Stimulated activated naive CD4-positive, alpha-beta T cell treated with Interleukin-2 at 50 U/mL for 16 hours (primary cell): ENCODE measurements around the gene PHF23.
A peak's percentile ranks its signal among the peaks of the same experiment; 100 is the strongest.

Source experiments
- DNase-seq: peaks from one replicate; lab custom pipeline; 2025; lab: John Stamatoyannopoulos, UW

PHF23 gene

DNA sequence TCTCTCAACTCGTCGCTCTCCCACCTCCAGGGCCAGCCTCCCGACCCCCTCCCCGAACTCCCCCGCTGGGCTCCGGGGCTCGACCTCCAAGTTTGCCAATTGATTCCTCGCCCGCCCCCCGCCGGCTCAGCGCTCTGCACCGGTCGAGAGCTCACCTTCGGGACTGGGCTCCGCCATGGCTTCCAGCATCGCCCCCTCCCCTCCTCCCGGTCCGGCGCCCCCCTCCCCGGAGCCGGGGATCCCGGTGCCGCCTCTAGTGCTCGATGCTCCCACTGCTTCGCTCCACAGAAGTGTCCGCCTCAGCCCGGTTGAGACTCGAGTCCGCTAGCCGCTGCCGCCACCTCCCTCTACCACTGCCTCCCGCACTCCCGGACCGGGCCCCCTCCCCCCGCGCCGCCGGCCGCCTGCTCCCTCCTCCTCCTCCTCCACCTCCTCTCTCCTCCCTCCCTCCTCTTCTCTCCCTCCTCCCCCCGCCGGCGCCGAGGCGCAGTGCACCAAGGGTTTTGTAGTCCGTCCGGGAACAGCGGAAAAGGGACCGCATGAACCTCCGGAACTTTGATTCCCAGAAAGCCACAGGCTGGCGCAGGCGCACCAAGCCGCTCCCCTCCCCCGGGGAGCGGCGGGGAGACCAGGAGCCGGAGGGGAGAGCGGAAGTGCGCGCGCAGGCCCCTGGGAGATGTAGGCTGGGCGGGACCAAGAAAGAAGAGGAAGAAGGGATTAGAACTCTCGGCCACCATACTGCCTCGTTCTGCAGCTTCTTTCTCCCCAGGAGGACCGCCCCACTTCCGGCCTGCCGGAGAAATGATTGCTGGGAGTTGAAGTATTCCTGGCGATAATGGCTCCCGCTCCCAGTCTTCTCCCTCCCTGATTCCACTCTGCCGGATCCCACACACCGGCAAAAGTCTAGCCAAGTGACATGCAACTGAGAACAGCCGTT is at the start of gene PHF23:
TSS of gene PHF23 (minus strand) at position 367 of the 937 bp plus-strand sequence. CDS start at position 189, 178 bp downstream.
- peak; percentile 96 for DNase-seq

DNA sequence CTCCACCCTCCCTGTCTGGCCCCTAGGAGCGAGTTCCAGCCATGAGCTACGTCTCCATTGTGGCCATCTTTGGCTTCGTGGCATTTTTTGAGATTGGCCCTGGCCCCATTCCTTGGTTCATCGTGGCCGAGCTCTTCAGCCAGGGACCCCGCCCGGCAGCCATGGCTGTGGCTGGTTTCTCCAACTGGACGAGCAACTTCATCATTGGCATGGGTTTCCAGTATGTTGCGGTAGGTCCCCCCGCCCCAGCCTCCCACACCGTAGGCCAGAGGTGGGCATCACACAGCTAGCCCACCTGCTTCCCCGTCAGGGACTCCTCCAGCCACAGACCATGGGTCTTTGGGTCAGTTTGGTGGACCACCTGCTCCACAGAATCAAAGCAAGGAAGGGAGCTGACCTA is 46.4 kb upstream of the PHF23 start:
- no peak for DNase-seq

- no peak for DNase-seq
Observed at GRCh38 chr17:7284911-7285310, 45.7 kb upstream of the PHF23 start.

DNA sequence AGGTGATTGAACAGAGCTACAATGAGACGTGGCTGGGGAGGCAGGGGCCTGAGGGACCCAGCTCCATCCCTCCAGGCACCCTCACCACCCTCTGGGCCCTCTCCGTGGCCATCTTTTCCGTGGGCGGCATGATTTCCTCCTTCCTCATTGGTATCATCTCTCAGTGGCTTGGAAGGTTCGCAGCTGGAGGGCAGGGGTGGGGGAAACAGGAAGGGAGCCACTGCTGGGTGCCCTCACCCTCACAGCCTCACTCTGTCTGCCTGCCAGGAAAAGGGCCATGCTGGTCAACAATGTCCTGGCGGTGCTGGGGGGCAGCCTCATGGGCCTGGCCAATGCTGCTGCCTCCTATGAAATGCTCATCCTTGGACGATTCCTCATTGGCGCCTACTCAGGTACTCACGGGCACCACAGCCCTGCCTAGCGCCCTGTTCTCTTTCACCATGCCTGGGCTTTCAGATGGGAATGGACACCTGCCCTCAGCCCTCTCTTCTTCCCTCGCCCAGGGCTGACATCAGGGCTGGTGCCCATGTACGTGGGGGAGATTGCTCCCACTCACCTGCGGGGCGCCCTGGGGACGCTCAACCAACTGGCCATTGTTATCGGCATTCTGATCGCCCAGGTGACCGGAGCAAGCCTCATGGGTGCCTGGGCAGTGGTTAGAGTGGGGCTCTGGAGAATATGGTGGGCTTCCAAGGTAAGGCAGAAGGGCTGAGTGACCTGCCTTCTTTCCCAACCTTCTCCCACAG is 44.4 kb upstream of the PHF23 start:
- DNase-seq: no peak

GRCh38 chr17:7282752-7283321 is 43.6 kb upstream of the PHF23 start:
- DNase-seq: no peak

- no peak for DNase-seq
Observed at GRCh38 chr17:7281953-7282751, 42.9 kb upstream of the PHF23 start.

DNA sequence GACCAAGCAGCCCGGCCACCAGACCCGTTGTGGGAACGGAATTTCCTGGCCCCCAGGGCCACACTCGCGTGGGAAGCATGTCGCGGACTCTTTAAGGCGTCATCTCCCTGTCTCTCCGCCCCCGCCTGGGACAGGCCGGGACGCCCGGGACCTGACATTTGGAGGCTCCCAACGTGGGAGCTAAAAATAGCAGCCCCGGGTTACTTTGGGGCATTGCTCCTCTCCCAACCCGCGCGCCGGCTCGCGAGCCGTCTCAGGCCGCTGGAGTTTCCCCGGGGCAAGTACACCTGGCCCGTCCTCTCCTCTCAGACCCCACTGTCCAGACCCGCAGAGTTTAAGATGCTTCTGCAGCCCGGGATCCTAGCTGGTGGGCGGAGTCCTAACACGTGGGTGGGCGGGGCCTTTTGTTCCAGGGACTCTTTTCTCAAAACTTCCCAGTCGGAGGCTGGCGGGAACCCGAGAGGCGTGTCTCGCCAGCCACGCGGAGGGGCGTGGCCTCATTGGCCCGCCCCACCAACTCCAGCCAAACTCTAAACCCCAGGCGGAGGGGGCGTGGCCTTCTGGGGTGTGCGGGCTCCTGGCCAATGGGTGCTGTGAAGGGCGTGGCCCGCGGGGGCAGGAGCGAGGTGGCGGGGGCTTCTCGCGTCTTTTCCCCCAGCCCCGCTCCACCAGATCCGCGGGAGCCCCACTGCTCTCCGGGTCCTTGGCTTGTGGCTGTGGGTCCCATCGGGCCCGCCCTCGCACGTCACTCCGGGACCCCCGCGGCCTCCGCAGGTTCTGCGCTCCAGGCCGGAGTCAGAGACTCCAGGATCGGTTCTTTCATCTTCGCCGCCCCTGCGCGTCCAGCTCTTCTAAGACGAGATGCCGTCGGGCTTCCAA is 42.1 kb upstream of the PHF23 start, which contains the start of gene SLC2A4:
TSS of gene SLC2A4 (plus strand) at position 645 of the 879 bp plus-strand sequence. CDS start at position 862, 217 bp downstream.
- DNase-seq: peak; percentile 87

- DNase-seq: peak; percentile 80
Observed at GRCh38 chr17:7280519-7281073, 41.3 kb upstream of the PHF23 start.

- DNase-seq: no peak
Observed at GRCh38 chr17:7279448-7279847, 40.2 kb upstream of the PHF23 start.

- DNase-seq: no peak
Observed at GRCh38 chr17:7266784-7267183, 27.5 kb upstream of the PHF23 start.

DNA sequence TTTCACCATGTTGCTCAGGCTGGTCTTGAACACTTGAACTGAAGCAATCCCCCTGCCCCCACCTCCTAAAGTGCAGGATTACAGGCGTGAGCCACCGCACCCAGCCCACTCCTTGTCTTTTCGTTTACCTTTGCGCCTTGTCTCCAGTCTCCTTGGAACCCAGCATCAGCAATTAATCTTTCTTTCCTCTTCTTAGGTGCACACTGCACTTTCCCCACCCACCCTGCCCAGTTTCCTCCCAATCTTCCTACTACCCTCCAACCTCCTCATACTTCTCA is 24.5 kb upstream of the PHF23 start:
- no peak for DNase-seq

GRCh38 chr17:7262935-7263800 is 23.9 kb upstream of the PHF23 start:
- no peak for DNase-seq

GRCh38 chr17:7262192-7262934 is 23.1 kb upstream of the PHF23 start, which contains the start of gene CLDN7:
Gene CLDN7, minus strand, starts transcription at chr17:7262478. Its CDS starts 435 bp downstream, at chr17:7262043.
- DNase-seq: no peak

DNA sequence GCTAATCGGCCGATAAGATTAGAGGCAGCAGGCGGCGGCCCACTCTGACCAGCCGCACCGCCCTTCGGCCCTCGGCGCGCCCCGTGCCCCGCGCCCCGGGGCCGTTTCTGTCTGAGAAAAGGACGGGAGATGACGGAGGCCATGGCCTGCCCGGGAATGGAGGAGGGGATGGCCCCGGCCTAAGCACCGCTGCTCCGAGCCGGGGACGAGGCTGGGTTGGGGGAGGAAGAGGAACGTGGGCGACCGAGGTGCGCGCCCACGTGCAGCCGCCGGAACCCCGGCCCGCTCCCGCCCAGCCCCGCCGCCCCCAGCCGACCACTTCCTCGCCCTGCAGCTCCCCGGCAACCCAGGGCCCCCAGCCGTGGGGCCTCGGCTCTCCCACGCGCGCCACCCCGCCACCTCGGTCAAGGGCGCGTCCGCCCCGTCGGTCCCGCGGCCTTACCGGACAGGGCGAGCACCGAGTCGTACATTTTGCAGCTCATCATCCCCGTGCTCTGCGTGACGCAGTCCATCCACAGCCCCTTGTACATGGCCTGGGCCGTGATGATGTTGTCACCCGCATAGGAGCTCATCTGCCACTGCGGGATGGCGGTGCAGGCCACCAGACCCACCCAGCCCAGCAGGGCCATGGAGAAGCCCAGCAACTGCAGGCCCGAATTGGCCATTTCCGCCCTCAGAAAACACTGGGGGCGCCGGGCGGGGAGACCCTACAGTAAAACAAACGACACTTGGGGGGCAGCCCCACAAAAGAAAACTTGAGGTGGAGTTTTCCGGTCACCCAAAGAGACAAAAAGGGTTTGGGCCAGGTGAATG is 22.3 kb upstream of the PHF23 start:
- DNase-seq: no peak

DNA sequence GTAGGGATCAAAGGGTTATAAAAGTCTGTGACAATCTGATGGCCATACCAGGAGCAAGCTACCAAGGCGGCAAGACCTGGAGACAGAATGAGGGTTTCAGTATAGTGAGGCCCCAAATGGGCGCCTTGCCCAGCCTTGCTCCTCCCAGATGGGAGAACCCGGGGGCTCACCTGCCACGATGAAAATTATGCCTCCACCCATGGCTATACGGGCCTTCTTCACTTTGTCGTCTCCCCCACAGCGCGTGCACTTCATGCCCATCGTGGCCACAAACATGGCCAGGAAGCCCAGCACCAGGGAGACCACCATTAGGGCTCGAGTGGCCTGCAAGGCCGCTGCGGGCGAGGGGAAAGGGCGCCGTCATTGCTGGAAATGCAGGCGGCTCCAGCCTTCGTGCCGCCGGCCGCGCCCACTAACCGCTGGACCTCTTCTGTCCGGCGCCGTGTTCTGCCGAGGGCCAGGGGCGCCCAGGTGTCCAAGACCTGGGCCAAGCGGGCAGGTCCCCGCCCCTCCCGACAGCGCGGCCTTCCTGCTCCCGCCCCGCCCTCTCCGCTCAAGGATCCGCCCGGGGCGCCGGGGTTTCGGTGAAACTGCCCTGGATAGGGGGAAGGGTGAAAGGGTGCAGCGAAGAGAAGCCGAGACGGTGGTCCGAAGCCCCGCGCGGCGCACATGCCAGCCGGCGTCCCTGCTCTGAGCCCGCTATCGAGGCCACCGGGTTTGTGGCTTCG is 21.6 kb upstream of the PHF23 start:
- no peak for DNase-seq

- no peak for DNase-seq
Observed at GRCh38 chr17:7260151-7260550, 20.9 kb upstream of the PHF23 start.

DNA sequence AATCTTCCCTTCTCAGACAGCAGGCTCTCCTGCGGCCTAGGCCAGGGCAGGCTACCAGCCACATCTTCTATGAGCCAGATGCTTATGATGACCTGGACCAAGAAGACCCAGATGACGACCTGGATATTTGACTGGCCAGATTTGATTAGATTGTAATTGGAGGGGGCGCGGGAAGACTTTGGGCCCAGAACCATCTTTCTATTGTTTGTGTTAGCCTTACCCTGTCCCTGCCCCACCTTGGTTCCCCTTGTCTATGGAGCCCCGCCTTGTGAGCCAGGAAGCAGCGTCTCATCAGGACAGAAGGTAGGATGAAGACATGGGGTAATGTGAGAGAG is 20.3 kb upstream of the PHF23 start:
- no peak for DNase-seq
